ENCODE results near the gene ALDH8A1. TPM values are rescaled to one million over a fixed set of nuclear protein-coding genes. Genes with fewer than 3 reads are reported as not detected.

The ALDH8A1 gene
- total RNA-seq, 1 experiment from 2014 or later, result not detected

- no CpG with 5 or more reads among the region's 2 CpGs for WGBS (ENCODE audit: extremely low coverage, insufficient read length, low lambda C conversion rate)
- no peaks in the 10 kb centered on the region for H3K27me3 ChIP-seq (ENCODE audit: insufficient read depth, low read length)
- H3K9me3 ChIP-seq (ENCODE audit: control insufficient read depth, low read depth, low read length), result no peaks in the 10 kb centered on the region
- no peak overlapping the region for H3K56ac ChIP-seq (ENCODE audit: insufficient read length, low read depth, low read length)
- no peaks in the 10 kb centered on the region for H3K36me3 Mint-ChIP-seq (ENCODE audit: insufficient read depth in 1 of 3, low read depth in 3 of 3)
- no peaks in the 10 kb centered on the region for H4K20me1 ChIP-seq (ENCODE audit: control insufficient read depth, insufficient read depth, insufficient read length)
- H4K5ac ChIP-seq (ENCODE audit: insufficient read length, low read depth, low read length), result no peak overlapping the region
- H3K27ac Mint-ChIP-seq, result no peak overlapping the region; a peak in 1 of 7 replicates
- no peak overlapping the region for H3T11ph ChIP-seq (ENCODE audit: low read length)
- H2BK15ac ChIP-seq (ENCODE audit: low read depth, low read length), result no peak overlapping the region
- H3K27ac ChIP-seq (ENCODE audit: insufficient read length, low read depth, low read length), result no peak overlapping the region
- no peak overlapping the region for H3K14ac ChIP-seq (ENCODE audit: insufficient read depth, low read length)
- no peak overlapping the region for H2BK120ac ChIP-seq (ENCODE audit: low read depth, low read length, poor library complexity, severe bottlenecking)
- peaks cover 0 to 6% of the 10 kb centered on the region in 2 experiments; a peak in 1 of 4 replicates for H3K4me1 Mint-ChIP-seq
- H3K4me1 ChIP-seq (ENCODE audit: insufficient read depth, low read length), result no peaks in the 10 kb centered on the region
- no peaks in the 10 kb centered on the region; a peak in 1 of 5 replicates for H3K9me3 Mint-ChIP-seq
- no peaks in the 10 kb centered on the region; the same call in none of the 2 replicates for H3K27me3 Mint-ChIP-seq (ENCODE audit: low read depth)
- no peak overlapping the region for H2BK5ac ChIP-seq (ENCODE audit: insufficient read length, low read length)
- TF ChIP-seq, protein P1, sequence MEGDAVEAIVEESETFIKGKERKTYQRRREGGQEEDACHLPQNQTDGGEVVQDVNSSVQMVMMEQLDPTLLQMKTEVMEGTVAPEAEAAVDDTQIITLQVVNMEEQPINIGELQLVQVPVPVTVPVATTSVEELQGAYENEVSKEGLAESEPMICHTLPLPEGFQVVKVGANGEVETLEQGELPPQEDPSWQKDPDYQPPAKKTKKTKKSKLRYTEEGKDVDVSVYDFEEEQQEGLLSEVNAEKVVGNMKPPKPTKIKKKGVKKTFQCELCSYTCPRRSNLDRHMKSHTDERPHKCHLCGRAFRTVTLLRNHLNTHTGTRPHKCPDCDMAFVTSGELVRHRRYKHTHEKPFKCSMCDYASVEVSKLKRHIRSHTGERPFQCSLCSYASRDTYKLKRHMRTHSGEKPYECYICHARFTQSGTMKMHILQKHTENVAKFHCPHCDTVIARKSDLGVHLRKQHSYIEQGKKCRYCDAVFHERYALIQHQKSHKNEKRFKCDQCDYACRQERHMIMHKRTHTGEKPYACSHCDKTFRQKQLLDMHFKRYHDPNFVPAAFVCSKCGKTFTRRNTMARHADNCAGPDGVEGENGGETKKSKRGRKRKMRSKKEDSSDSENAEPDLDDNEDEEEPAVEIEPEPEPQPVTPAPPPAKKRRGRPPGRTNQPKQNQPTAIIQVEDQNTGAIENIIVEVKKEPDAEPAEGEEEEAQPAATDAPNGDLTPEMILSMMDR (conservative IDR thresholded peaks at IDR 0.05), result no peak
- no peak overlapping the region for H3K23ac ChIP-seq (ENCODE audit: insufficient read length, low read depth, low read length)
- no peaks in the 10 kb centered on the region for H3K23me2 ChIP-seq (ENCODE audit: insufficient read length, low read depth, low read length, poor library complexity, severe bottlenecking)
- H3K4ac ChIP-seq (ENCODE audit: low read depth, low read length), result no peak overlapping the region
- no peak for DNase-seq
- H2BK20ac ChIP-seq (ENCODE audit: low read depth, low read length, poor library complexity, severe bottlenecking), result no peak overlapping the region
- H2AFZ ChIP-seq (ENCODE audit: low read length), result no peak overlapping the region
- no peak overlapping the region for H2AK5ac ChIP-seq (ENCODE audit: insufficient read length, low read length)
- no peaks in the 10 kb centered on the region for H3K79me1 ChIP-seq (ENCODE audit: insufficient read depth, low read depth, low read length, poor library complexity, severe bottlenecking)
- H3K4me2 ChIP-seq (ENCODE audit: insufficient read depth, insufficient read length, low read length), result no peak overlapping the region
- H4K8ac ChIP-seq (replicated peaks; ENCODE audit: insufficient read length, low read depth, low read length), result no peak overlapping the region
- H4K91ac ChIP-seq (ENCODE audit: insufficient read length, low read depth, low read length), result no peak overlapping the region
- no peak overlapping the region for H3K18ac ChIP-seq (ENCODE audit: insufficient read length, low read depth, low read length)
- no peak overlapping the region for H3K9ac ChIP-seq (ENCODE audit: extremely low read depth, insufficient read length, low read length)
- H2BK12ac ChIP-seq (ENCODE audit: insufficient read length, low read depth, low read length), result no peak overlapping the region
- H3K4me3 Mint-ChIP-seq, result no peak overlapping the region
- H3K79me2 ChIP-seq (ENCODE audit: insufficient read depth, low read length), result no peaks in the 10 kb centered on the region
These were observed 581 bp upstream of the ALDH8A1 start for GRCh38 chr6:134950482-134950881.
